Suprapubic skin (tissue), 4 donors: ENCODE results near the gene FBLN1. TPM values are rescaled to one million over a fixed set of nuclear protein-coding genes. Genes with fewer than 3 reads are reported as not detected.

Experiments
- DNase-seq, 2 donors: peaks; one replicate each; pipeline ENCODE4 v3.0.0-alpha.2; 2019; ENCODE audit warnings: low spot score in 2 of 2
- H3K27ac ChIP-seq: fragments of 200-600 bp; sonication (generic); one replicate; pipeline ENCODE4 v1.5.1; 2019
- H3K27me3 ChIP-seq: fragments of 200-600 bp; sonication (generic); one replicate; pipeline ENCODE4 v1.5.1; 2019
- H3K36me3 ChIP-seq: fragments of 200-600 bp; sonication (generic); one replicate; pipeline ENCODE4 v1.5.1; 2019
- H3K4me1 ChIP-seq: fragments of 200-600 bp; sonication (generic); one replicate; pipeline ENCODE4 v1.5.1; 2019
- H3K4me3 ChIP-seq: fragments of 200-600 bp; sonication (generic); one replicate; pipeline ENCODE4 v1.5.1; 2019; ENCODE audit warnings: mild to moderate bottlenecking
- H3K9me3 ChIP-seq: fragments of 200-600 bp; sonication (generic); one replicate; pipeline ENCODE4 v1.5.1; 2019
- CTCF ChIP-seq, 2 donors: fragments of 200-600 bp in 1 of 2; fragments of 450-650 bp in 1 of 2; sonication (generic) in 1 of 2; IDR thresholded peaks; one replicate each; pipeline ENCODE4 v1.5.1; 2016 to 2019; ENCODE audit warnings: antibody characterized with exemption in 2 of 2, mild to moderate bottlenecking in 1 of 2, moderate library complexity in 1 of 2
- EP300 ChIP-seq: sonication (generic); formaldehyde crosslinking; IDR thresholded peaks from one replicate; pipeline ENCODE4 v1.6.1; 2017; ENCODE audit warnings: antibody characterized with exemption
- POLR2A ChIP-seq, 2 donors: fragments of 450-650 bp; IDR thresholded peaks; one replicate each; pipeline ENCODE4 v1.6.1; 2017; ENCODE audit warnings: antibody characterized with exemption in 2 of 2, mild to moderate bottlenecking in 2 of 2, moderate library complexity in 2 of 2
- POLR2AphosphoS5 ChIP-seq, 3 donors: sonication (generic); formaldehyde crosslinking; IDR thresholded peaks; one replicate each; pipeline ENCODE4 v1.6.1; 2017; ENCODE audit warnings: antibody characterized with exemption in 3 of 3
- WGBS: methylation state at CpG from one replicate; pipeline ENCODE4 v1.1.5; 2018; 5-methylcytosine and 5-hydroxymethylcytosine counted together
- total RNA-seq, 4 donors: library from RNA; depleted of rRNA; stranded (reverse); fragments of >200 nt; gene quantifications; one replicate each; pipeline ENCODE4 v1.1.0, GENCODE V29; 2016

Gene FBLN1
- total RNA-seq, 4 donors from 2014 or later: 111 to 174 (median 139) TPM

- WGBS: 77% methylated on average over 5 of the region's 5 CpGs
- no peak for DNase-seq
- Histone ChIP-seq H3K4me3 (no peak overlapping the region), H3K27me3 (no peaks in the 10 kb centered on the region), H3K9me3 (no peaks in the 10 kb centered on the region), H3K4me1 (no peaks in the 10 kb centered on the region), H3K27ac (no peak overlapping the region), H3K36me3 (no peaks in the 10 kb centered on the region)
- TF ChIP-seq CTCF (IDR thresholded peaks at IDR 0.05): no peak
- TF ChIP-seq EP300: no peak
- no peak for TF ChIP-seq POLR2AphosphoS5 (IDR thresholded peaks at IDR 0.05)
- TF ChIP-seq POLR2A (IDR thresholded peaks at IDR 0.05): no peak
These were observed 18.7 kb upstream of the FBLN1 start for GRCh38 chr22:45483918-45484499.

GRCh38 chr22:45484742-45485141 is 17.9 kb upstream of the FBLN1 start:
- Histone ChIP-seq H3K27me3 (no peaks in the 10 kb centered on the region), H3K4me1 (no peaks in the 10 kb centered on the region), H3K4me3 (no peak overlapping the region), H3K9me3 (no peaks in the 10 kb centered on the region), H3K27ac (no peak overlapping the region), H3K36me3 (no peaks in the 10 kb centered on the region)
- TF ChIP-seq POLR2AphosphoS5 (IDR thresholded peaks at IDR 0.05) (no peak), EP300 (no peak), CTCF (IDR thresholded peaks at IDR 0.05) (no peak), POLR2A (IDR thresholded peaks at IDR 0.05) (no peak)
- no peak for DNase-seq
- WGBS: 77% methylated on average over 4 of the region's 4 CpGs

DNA sequence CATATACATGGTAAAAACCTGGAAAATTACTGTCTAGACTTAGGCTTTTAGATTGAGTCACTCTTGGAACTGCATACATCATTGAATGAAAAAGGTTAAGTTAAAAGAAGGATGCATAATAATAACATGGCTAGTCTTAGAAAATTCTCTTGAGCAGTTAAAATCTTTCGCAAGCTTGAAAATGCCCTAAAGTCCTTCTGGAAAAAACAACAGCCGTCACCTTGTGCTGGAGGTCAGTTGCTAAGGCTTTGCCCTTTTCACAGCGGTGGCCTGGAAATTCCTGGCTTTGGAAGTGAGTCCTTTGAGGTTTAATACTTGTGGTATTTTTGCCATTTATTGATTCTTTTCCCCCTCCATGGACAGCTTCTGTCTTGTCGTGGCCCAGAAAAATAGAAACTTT is 17.4 kb upstream of the FBLN1 start:
- Histone ChIP-seq H3K4me1 (no peaks in the 10 kb centered on the region), H3K27ac (no peak overlapping the region), H3K27me3 (no peaks in the 10 kb centered on the region), H3K4me3 (no peak overlapping the region), H3K36me3 (no peaks in the 10 kb centered on the region), H3K9me3 (no peaks in the 10 kb centered on the region)
- WGBS: 90% methylated on average over 4 of the region's 4 CpGs
- TF ChIP-seq EP300 (no peak), CTCF (IDR thresholded peaks at IDR 0.05) (no peak), POLR2AphosphoS5 (IDR thresholded peaks at IDR 0.05) (no peak), POLR2A (IDR thresholded peaks at IDR 0.05) (no peak)
- DNase-seq: no peak

- WGBS: 86% methylated on average over 4 of the region's 4 CpGs
- H3K9me3 ChIP-seq: no peaks in the 10 kb centered on the region
- no peak for DNase-seq
- no peaks in the 10 kb centered on the region for H3K36me3 ChIP-seq
- H3K4me1 ChIP-seq: peaks cover 6% of the 10 kb centered on the region
- no peaks in the 10 kb centered on the region for H3K27me3 ChIP-seq
- TF ChIP-seq CTCF (IDR thresholded peaks at IDR 0.05) (no peak), POLR2AphosphoS5 (IDR thresholded peaks at IDR 0.05) (no peak), POLR2A (IDR thresholded peaks at IDR 0.05) (no peak), EP300 (no peak)
- H3K27ac ChIP-seq: no peak overlapping the region
- H3K4me3 ChIP-seq: no peak overlapping the region
These were observed 13.8 kb upstream of the FBLN1 start for GRCh38 chr22:45488764-45489370.

DNA sequence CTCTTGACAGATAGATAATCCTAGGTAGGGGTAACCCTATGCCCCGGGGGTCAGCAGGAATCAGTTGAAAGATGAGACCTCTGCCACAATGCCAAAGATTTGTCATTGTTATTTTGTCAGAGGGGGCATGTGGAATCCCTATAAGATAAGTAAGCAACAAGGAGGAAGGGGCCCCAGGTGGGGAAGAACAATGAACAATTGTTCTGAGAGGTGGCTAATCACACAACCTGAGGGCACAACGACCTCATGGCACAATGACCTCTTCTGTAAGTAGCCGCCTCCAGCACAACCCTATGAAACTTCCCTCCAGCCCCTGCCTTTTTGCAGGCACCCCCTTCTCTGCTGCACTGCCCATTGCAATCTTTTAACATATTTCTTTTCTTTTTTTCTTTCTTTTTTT is 11.8 kb upstream of the FBLN1 start:
- WGBS: 92% methylated on average over 3 of the region's 3 CpGs

More for the DNA sequence above, 11.8 kb upstream of the FBLN1 start:
- Histone ChIP-seq H3K27me3 (no peaks in the 10 kb centered on the region), H3K9me3 (no peaks in the 10 kb centered on the region), H3K27ac (no peak overlapping the region), H3K4me1 (peaks cover 9% of the 10 kb centered on the region), H3K4me3 (no peak overlapping the region), H3K36me3 (no peaks in the 10 kb centered on the region)
- TF ChIP-seq POLR2AphosphoS5 (IDR thresholded peaks at IDR 0.05): no peak
- TF ChIP-seq EP300: no peak
- TF ChIP-seq CTCF (IDR thresholded peaks at IDR 0.05): no peak
- TF ChIP-seq POLR2A (IDR thresholded peaks at IDR 0.05): no peak
- DNase-seq: no peak
